Coronary artery (tissue), 2 donors: ENCODE data around the gene FOS.

Source experiments
- DNase-seq: peaks from one replicate; pipeline ENCODE4 v3.0.0-alpha.2; 2017; ENCODE audit warnings: low spot score
- H3K27ac ChIP-seq, 2 donors: fragments of 200-600 bp; sonication (generic); one replicate each; pipeline ENCODE4 v1.5.1; 2016 to 2019
- H3K4me3 ChIP-seq: fragments of 200-600 bp; sonication (generic); 2 replicates; pipeline ENCODE4 v1.5.1; 2016; ENCODE audit warnings: mild to moderate bottlenecking, moderate library complexity
- CTCF ChIP-seq: fragments of 200-600 bp; sonication (generic); IDR thresholded peaks from one replicate; pipeline ENCODE4 v1.5.1; 2019; ENCODE audit warnings: antibody characterized with exemption

FOS gene

GRCh38 chr14:75320196-75320595 lies 41.6 kb downstream of the FOS start:
- no peak overlapping the region for H3K27ac ChIP-seq
- no peak for DNase-seq
- H3K4me3 ChIP-seq, result no peak overlapping the region
- no peak for TF ChIP-seq CTCF

GRCh38 chr14:75322746-75323145 lies 44.1 kb downstream of the FOS start:
- TF ChIP-seq CTCF, result no peak
- DNase-seq, result no peak
- H3K4me3 ChIP-seq, result no peak overlapping the region
- H3K27ac ChIP-seq, result no peak overlapping the region

GRCh38 chr14:75323571-75323970 lies 44.9 kb downstream of the FOS start:
- Histone ChIP-seq H3K4me3 (no peak overlapping the region), H3K27ac (no peak overlapping the region)
- TF ChIP-seq CTCF, result no peak
- no peak for DNase-seq

GRCh38 chr14:75328558-75329155 lies 50.0 kb downstream of the FOS start:
- no peak overlapping the region for H3K27ac ChIP-seq
- no peak for DNase-seq
- H3K4me3 ChIP-seq, result no peak overlapping the region
- no peak for TF ChIP-seq CTCF

- H3K27ac ChIP-seq, result no peak overlapping the region
- H3K4me3 ChIP-seq, result no peak overlapping the region
- no peak for DNase-seq
- TF ChIP-seq CTCF, result no peak
These were observed 50.7 kb downstream of the FOS start for GRCh38 chr14:75329369-75329768.

- TF ChIP-seq CTCF, result no peak
- no peak overlapping the region for H3K27ac ChIP-seq
- H3K4me3 ChIP-seq, result no peak overlapping the region
- no peak for DNase-seq
These were observed 52.8 kb downstream of the FOS start for GRCh38 chr14:75331471-75331870.
